Stimulated activated naive CD4-positive, alpha-beta T cell (primary cell): Measurements from ENCODE around the gene CCAR1.
"Not testable (repeated sequence)": the region's sequence is repeated elsewhere in the genome, so short reads cannot be mapped to it uniquely, and the experiment has no call there.

Experiments used
- DNase-seq, 6 experiments: peaks; one replicate each; lab custom pipeline; 2025; lab: John Stamatoyannopoulos, UW

Gene CCAR1

DNA sequence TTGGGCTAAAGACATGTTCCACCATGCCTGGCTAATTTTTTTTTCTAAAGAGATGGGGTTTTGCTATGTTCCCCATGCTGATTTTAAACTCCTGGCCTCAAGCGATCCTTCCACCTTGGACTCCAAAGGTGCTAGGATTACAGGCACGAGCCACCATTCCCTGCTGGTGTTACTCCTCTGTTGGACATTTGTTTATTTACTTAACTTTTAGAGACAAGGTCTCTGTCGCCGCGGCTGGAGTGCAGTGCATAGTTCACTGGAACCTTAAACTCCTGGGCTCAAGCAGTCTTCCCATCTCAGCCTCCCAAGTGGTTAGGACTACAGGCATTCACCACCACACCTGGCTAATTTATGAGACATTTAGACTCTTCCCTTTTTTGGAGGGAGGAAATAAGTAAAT lies 38.9 kb downstream of the CCAR1 start:
- no peak for DNase-seq

DNA sequence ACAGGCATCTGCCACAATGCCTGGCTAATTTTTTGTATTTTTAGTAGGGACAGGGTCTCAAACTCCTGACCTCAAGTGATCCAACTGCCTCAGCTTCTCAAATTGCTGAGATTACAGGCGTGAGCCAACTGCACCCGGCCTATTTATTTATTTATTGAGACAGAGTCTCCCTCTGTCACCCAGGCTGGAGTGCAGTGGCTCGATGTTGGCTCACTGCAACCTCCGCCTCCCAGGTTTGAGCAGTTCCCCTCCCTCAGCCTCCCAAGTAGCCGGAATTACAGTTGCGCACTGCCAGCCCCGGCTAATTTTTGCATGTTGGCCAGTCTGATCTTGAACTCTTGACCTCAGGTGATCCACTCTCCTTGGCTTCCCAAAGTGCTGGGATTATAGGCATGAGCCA lies 46.4 kb downstream of the CCAR1 start:
- DNase-seq: not testable (repeated sequence)

DNA sequence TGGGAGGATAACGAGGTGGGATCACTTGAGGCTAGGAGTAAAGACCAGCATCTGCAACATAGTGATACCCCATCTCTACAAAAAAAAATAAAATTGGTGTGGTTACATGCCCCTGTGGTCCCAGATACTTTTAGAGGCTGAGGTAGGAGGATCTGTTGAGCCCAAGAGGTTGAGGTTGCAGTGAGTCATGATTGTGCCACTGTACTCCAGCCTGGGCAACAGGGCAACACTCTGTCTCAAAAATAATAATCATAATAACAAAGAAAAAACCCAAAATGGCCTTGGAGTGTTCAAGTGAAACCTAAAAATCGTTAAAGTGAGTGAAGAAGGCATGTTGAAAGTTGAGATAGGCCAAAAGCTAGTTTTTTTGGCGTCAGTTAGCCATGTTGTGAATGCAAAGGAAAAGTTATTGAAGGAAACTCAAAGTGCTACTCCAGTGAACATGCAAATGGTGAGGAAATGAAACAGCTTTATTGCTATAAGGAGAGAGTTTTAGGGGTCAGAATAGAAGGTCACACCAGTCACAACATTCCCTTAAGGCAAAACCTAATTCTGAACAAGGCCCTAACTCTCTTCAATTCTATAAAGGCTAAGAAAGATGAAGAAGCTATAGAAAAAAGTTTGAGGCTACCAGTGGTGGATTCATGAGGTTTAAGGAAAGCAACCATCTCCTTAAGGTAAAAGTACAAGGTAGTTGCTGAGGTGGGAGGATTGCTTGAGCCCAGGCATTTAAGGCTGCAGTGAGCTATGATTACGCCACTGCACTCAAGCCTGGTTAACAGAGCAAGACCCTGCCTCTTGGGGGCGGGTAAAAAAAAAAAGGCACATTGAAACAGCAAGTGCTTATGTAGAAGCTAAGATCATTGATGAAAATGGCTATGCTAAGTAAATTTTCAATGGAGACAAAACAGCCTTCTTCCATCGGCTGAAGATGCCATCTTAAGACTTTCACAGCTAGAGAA lies 60.9 kb downstream of the CCAR1 start:
- no peak for DNase-seq

DNA sequence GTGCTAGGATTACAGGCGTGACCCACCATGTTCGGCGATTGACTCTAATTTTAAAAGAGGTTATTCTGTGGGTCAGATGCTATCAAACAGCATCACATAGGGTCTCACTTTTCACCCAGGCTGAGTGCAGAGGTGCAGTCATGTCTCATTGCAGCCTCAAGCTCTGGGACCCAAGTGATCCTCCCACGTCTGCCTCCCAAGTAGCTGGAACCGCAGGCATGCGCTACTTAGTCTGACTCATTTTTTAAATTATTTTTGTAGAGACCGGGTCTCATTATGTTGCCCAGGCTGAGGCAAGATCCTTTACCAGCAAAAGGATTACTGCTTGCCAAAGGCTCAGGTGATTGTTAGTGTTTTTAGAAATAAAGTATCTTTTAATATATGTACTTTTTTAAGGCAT lies 63.4 kb downstream of the CCAR1 start:
- DNase-seq: no peak

DNA sequence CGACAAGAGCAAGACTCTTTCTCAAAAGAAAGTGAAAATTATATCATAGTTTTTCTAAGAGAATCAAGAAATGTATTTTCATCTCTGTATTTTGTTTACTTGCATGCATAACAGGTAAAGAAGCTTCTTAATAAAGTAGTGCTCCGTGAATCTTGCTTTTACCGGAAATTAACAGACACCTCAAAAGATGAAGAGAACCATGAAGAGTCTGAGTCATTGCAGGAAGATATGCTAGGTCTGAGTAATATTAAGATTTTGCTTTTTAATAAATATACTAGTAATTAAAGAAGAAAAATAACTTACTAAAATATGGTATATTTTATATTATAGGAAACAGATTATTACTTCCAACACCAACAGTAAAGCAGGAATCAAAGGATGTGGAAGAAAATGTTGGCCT lies 66.8 kb downstream of the CCAR1 start:
- DNase-seq: no peak

DNA sequence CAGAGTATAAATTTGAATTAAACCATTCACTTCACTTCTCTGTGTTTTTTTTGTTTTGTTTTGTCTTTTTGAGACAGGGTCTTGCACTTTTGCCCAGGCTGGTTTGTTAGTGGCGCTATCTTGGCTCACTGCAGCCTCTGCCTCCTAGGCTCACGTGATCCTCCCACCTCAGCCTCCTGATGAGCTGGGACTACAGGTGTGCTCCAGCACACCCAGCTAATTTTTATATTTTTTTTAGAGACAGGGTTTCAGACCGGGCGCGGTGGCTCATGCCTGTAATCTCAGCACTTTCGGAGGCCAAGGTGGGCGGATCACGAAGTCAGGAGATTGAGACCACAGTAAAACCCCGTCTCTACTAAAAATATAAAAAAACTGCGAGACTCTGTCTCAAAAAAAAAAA lies 69.4 kb downstream of the CCAR1 start:
- DNase-seq: no peak

DNA sequence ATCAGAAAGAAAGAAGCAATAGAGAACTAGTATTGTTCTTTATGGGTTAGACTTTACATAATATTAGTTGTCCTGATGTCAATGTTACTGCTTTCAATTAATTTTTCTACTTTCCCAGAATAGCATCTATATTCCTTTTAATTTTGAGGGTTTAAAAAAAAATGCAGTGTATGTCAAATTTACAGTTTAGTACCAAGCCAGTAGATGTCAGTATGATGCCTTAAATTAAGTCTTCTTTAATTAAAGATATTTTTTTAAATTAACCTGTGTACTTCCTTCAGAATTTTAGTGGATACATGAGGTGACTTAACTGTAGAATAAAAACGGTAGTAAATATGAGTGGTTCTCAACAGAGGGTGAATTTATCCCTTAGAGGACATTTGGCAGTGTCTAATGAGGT lies 71.1 kb downstream of the CCAR1 start:
- DNase-seq: peak in 1 of 6 experiments; percentile 2

DNA sequence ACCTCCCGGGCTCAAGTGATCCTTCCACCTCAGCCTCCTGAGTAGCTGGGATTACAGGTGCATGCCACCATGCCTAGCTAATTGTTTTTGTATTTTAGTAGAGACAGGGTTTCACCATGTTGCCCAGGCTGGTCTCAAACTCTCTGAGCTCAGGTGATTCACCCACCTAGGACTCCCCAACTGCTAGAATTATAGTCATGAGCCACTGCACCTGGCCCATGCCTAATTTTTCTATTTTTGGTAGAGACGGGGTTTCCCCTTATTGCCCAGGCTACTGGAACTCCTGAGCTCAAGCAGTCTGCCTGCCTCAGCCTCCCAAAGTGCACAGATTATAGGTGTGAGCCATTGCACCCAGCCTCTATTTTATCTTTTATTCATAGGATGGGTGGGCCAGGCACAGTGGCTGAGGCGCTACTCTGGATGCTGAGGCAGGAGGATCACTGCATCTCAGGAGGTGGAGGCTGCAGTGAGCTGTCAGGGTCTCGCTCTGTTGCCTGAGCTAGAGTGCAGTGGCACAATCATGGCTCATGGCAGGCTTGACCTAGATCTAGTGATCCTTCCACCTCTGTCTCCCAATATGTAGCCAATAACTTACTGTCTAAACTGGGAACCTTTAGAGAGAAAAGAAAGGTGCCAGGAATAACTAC lies 75.0 kb downstream of the CCAR1 start:
- no peak for DNase-seq

DNA sequence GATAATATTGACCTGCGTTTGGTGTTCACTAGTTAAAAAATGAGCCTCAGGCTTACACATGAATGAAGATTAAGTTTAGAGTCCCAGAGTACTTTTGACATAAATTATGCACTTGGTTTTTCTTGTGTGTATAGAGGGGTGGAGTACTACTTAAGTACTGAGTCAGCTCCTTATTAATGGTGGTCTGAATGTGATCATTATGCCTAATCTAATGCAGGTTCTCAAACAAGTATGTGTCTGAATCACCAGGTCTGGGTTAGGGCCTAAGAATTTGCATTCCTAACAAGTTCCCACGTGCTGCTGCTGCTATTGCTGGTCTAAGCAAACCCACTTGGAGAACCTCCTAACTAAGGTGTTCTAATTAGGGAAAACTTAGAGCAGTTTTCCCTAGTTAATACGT lies 75.6 kb downstream of the CCAR1 start:
- no peak for DNase-seq

DNA sequence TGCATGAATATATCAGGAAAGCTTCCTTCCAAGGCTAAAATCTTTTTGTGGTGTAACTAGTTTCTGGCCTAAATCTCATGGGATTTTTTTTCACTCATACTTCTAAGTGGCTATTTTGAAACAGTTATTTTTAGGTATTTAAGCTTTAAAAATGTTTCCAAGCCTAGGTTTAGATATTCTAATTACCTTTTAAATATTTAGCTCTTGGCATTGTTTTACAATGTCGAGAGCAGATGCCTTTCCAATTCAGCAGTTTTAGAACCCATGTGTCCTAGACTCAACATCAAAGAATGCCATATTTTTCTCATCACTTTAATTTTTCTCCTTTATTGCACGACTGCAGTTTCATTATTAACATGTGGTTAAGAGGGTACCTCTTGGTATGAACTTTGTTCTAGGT lies 79.2 kb downstream of the CCAR1 start:
- no peak for DNase-seq

DNA sequence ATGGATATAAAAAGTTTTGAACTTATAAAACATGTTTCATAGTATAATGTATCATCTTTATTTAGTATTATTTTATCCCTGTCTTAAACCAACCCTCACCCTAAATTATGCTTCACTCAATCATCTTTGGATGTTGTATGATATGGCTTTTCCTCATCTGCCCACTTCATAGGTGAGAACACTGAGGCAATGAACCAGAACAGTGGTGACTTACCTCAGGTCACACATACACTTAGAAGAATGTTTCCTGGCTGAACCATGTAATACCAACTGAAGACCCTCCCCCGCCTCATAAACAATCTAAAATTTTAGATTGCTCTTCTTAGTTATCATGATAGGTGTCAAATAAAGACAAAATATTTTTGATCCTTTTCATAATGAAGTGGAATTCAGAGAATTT lies 83.7 kb downstream of the CCAR1 start:
- DNase-seq: no peak

DNA sequence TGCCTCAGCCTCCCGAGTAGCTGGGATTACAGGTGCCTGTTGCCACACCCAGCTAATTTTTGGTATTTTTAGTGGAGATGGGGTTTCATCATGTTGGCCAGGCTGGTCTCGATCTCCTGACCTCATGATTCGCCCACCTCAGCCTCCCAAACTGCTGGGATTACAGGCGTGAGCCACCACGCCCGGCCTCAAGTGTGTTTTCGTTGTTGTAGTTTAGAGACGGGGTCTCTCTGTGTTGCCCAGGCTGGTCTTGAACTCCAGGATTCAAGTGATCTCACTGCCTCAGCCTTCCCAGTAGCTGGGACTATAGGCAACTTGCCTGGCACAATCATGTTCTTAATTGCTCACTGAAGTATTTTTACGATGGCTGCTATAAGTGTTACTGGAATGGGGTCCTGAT lies 89.8 kb downstream of the CCAR1 start:
- not testable (repeated sequence) for DNase-seq

DNA sequence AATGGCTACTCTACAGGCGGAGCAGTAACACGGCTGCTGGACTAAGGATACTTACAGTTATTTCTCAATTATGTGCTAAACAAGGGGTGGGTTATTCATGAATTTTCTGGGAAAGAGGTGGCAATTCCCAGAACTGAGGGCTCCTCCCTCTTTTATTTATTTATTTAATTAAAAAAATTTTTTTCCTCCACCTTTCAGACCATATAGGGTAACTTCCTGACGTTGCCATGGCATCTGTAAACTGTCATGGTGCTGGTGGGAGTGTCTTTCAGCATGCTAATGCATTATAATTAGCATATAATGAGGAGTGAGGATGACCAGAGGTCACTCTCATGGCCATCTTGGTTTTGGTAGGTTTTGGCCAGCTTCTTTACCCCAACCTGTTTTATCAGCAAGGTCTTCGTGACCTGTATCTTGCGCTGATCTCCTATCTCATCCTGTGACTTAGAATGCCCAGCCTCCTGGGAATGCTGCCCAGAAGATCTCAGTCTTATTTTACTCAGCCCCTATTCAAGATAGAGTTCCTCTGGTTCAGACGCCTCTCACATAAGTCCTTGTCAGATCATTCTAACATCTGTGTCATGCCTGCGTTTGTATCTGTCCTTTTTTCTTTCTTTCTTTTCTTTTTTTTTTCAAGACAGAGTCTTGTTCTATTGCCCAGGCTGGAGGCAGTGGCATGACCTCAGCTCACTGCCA lies 90.4 kb downstream of the CCAR1 start:
- no peak for DNase-seq

DNA sequence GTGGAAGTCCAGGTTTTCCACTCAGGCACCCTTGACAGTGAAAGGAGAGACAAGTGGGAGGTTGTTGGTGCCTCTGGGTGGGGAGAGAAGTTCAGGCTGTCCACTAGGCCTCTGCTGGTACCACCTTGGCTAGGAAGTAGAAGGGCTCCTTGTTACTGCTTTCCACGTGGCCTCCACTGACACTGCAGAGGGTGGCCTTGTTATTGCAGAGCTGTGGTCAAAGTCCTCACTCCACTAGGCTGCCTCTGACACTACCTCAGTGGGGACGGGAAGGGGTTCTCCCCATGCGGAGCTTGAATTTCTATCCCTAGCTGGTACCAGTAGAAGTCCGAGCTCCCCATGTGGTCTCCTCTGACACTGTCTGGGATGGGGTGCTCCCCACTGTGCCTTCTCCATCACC lies 91.4 kb downstream of the CCAR1 start:
- DNase-seq: no peak

DNA sequence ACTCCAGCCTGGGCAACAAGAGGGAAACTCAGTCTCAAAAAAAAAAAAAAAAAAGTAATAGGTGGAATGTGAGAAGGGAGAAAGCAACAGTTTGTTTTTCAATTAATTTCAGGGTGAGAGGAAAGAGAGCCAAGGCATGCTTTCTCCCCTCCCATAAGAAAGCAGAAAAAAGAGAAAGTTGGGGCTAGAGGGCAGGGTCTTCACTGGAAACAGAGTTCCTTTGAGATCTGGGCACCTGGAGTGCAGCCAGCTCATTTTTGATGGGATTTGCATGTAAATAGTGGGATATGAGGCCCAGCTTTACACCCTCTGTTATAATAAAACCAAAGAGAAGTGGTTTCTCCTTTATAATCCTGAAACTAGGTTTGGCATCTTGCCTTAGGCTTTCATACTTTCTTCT lies 92.5 kb downstream of the CCAR1 start:
- no peak for DNase-seq

DNA sequence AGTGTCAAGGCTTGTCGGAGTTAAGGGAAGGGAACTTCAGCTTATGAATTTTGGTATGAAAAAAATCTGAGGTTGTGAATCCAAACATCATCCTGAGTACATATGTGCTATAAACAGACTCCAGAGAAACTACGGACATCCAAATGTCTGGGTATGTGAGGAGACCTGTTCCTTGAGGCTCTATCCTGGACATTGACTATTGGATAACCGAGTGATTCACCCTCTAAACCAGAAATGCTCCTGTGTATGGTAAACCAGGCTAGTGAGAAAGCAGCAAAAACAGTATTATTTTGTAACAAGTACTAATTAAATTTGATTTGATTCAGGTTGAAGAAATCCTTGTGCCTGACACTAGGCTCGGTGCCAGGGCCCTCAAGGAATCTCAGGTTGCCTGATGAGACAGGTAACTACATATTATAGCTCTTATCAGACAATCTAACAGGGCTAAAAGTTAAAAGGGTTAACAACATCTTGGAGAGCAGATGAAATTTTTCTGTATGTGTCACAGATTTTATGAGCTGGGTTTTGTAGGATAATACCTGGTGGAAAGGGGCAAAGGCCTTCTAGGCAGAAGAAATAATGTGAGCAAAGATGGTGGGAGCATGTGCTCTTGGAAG lies 95.9 kb downstream of the CCAR1 start:
- no peak for DNase-seq

DNA sequence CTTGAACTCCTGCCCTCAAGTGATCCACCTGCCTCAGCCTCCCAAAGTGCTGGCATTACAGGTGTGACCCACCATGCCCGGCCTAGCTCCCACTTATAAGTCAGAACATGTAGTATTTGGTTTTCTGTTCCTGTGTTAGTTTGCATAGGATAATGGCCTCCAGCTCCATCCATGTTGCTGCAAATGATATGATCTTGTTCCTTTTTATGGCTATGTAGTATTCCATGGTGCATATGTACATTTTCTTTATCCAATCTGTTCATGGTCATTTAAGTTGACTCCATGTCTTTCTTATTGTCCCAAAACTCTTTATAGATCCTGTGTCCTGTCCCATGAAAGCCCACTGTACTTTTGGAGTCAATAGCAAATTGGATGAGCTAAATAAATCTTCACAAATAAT lies 99.3 kb downstream of the CCAR1 start:
- DNase-seq: not testable (repeated sequence)

DNA sequence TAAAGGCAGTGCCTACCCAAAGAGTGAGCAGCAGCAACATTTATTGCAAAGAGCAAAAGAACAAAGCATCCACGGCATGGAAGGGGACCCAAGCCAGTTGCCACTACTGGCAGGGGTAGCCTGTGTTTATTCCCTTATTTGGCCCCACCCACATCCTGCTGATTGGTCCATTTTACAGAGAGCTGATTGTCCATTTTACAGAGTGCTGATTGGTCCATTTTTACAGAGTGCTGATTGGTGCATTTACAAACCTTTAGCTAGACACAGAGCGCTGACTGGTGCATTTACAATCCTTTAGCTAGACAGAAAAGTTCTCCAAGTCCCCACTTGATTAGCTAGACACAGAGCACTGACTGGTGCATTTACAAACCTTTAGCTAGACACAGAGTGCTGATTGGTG lies 101.6 kb downstream of the CCAR1 start:
- DNase-seq: not testable (repeated sequence)

DNA sequence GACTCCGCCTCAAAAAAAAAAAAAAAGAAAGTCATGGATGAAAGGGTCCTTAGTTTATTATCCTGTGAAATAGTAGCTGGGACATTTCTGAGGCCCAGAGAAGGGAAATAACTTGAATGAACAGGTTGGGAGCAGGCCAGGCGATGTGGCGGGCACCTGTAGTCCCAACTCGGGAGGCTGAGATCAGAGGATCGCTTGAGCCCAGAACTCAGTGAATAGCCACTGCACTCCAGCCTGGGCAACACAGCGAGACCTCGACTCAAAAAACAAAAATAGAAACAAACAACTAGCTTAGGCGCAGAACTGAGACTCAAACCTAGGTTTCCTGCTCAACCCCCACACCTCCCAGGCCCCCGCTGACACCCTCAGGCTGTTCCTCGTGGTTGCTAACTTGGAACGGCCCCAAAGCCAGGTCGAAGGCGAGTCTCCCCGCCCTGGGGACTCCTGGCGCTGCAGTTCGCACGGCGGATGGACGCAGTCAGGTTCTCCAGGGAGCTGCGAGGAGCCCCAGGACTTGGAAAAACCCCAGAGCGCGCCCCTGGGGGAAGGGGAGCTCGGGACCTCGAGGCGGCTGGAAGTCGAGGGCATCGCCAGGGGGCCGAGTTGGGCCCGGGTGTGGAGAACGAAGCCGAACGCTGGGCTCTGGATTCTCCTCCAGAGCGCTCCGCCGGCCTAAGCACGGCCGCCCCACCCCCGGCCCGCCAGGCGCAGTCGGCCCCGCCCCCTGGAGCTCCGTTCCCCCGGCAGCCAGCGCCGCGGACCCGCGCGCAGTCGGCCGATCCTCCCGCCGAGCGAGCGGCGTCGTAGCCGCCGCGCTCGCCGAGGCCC lies 105.9 kb downstream of the CCAR1 start, which contains the start of gene STOX1:
Gene STOX1 (plus strand): TSS at position 768 of the 828 bp plus-strand sequence. CDS start 93 bp downstream, outside the sequence.
- DNase-seq: peak; percentile 27 to 68 (median 50)

DNA sequence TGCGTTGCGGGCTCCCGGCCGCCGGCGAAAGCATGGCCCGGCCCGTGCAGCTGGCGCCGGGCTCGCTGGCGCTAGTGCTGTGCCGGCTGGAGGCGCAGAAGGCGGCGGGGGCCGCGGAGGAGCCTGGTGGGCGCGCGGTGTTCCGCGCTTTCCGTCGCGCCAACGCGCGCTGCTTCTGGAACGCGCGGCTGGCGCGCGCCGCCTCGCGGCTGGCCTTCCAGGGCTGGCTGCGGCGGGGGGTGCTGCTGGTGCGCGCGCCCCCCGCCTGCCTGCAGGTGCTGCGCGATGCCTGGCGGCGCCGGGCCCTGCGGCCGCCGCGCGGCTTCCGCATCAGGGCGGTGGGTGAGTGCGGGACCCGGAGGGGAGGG lies 106.5 kb downstream of the CCAR1 start:
- not testable (repeated sequence) for DNase-seq

DNA sequence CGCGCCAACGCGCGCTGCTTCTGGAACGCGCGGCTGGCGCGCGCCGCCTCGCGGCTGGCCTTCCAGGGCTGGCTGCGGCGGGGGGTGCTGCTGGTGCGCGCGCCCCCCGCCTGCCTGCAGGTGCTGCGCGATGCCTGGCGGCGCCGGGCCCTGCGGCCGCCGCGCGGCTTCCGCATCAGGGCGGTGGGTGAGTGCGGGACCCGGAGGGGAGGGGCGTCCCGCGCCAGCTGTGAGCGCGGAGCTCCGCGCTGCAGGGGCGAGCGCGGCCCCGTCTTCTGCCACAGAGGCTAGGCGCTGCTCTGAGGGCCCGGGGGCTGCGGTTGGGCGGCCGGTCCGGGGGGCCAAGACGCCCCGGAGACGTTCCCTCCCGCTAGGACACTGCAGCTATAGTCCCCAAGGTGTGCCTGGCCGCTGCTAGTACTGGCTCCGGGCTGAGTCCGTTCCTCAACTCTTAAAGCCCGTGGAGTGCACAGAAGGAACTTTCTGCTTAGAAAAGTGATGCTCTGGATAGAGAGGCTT lies 107.1 kb downstream of the CCAR1 start:
- peak in 5 of 6 experiments; percentile 4 to 24 (median 13) for DNase-seq
